DND-41 (cell line): ENCODE results near the gene NLRP7.

Source experiments
- ATAC-seq: fragments of 200-7000 bp; cut with Tn5 transposase; 3 replicates; pipeline ENCODE4 v1.9.1; 2021; ENCODE audit warnings: low read depth; ENCODE audit not compliant: insufficient read depth
- DNase-seq: peaks from one replicate; pipeline ENCODE4 v3.0.0-alpha.2; 2020
- H2AFZ ChIP-seq: 2 replicates; pipeline ENCODE4 v1.6.0; 2012; ENCODE audit warnings: low read depth, low read length
- H3K27ac ChIP-seq: 2 replicates; pipeline ENCODE4 v1.5.1; 2012; ENCODE audit warnings: low read length, inconsistent platforms
- H3K27me3 ChIP-seq: fragments of 200-600 bp; sonication (generic); 2 replicates; pipeline ENCODE4 v1.6.0; 2012; ENCODE audit warnings: low read length, mild to moderate bottlenecking, inconsistent platforms; ENCODE audit not compliant: insufficient read depth, poor library complexity
- H3K36me3 ChIP-seq: 2 replicates; pipeline ENCODE4 v1.5.1; 2012; ENCODE audit warnings: low read length, inconsistent platforms; ENCODE audit not compliant: insufficient read depth
- H3K4me1 ChIP-seq: 2 replicates; pipeline ENCODE4 v1.5.1; 2012; ENCODE audit warnings: mild to moderate bottlenecking, low read length; ENCODE audit not compliant: insufficient read depth
- H3K4me2 ChIP-seq: 2 replicates; pipeline ENCODE4 v1.6.0; 2012; ENCODE audit warnings: mild to moderate bottlenecking, moderate library complexity, low read length, inconsistent platforms; ENCODE audit not compliant: insufficient read depth
- H3K4me3 ChIP-seq, 2 experiments: fragments of 200-600 bp in 1 of 2; shearing (Covaris generic) in 1 of 2; 2 replicates each; pipeline ENCODE4 v1.5.1; 2012 to 2016; ENCODE audit warnings: inconsistent platforms in 2 of 2, low read length in 2 of 2, mild to moderate bottlenecking in 2 of 2, low read depth in 1 of 2, moderate library complexity in 1 of 2
- H3K79me2 ChIP-seq: 2 replicates; pipeline ENCODE4 v1.6.0; 2012; ENCODE audit warnings: low read length, inconsistent platforms; ENCODE audit not compliant: insufficient read depth
- H3K9ac ChIP-seq: 2 replicates; pipeline ENCODE4 v1.6.0; 2012; ENCODE audit warnings: low read depth, mild to moderate bottlenecking, inconsistent platforms, low read length, moderate library complexity
- H3K9me3 ChIP-seq: 2 replicates; pipeline ENCODE4 v1.5.1; 2012; ENCODE audit warnings: low read length, moderate library complexity, mild to moderate bottlenecking, inconsistent platforms; ENCODE audit not compliant: insufficient read depth, severe bottlenecking
- H4K20me1 ChIP-seq: 2 replicates; pipeline ENCODE4 v1.6.0; 2012; ENCODE audit warnings: low read length; ENCODE audit not compliant: insufficient read depth
- CTCF ChIP-seq: IDR thresholded peaks from 2 replicates; pipeline ENCODE4 v1.5.1; 2012; ENCODE audit warnings: borderline replicate concordance, low read length, moderate library complexity, mild to moderate bottlenecking; ENCODE audit not compliant: poor library complexity, severe bottlenecking; ENCODE audit errors: extremely low read depth
- EZH2 ChIP-seq: IDR thresholded peaks from 3 replicates; pipeline ENCODE4 v1.6.1; 2012; ENCODE audit warnings: borderline replicate concordance, low read depth, mild to moderate bottlenecking, moderate library complexity, low read length, inconsistent platforms; ENCODE audit not compliant: severe bottlenecking

Gene NLRP7

GRCh38 chr19:54888239-54888638 lies 59.1 kb downstream of the NLRP7 start:
- ATAC-seq, result no peak
- TF ChIP-seq EZH2 (no peak), CTCF (no peak)

GRCh38 chr19:54883228-54883627 lies 64.1 kb downstream of the NLRP7 start:
- H3K9ac ChIP-seq, result no peak overlapping the region

More at GRCh38 chr19:54888239-54888638, 59.1 kb downstream of the NLRP7 start:
- Histone ChIP-seq H3K27ac (no peak overlapping the region), H3K27me3 (no peaks in the 10 kb centered on the region), H3K9ac (no peak overlapping the region), H3K4me3 (no peak overlapping the region), H3K36me3 (no peaks in the 10 kb centered on the region), H3K79me2 (no peaks in the 10 kb centered on the region), H2AFZ (no peak overlapping the region), H3K4me2 (no peak overlapping the region), H4K20me1 (no peaks in the 10 kb centered on the region), H3K9me3 (no peaks in the 10 kb centered on the region), H3K4me1 (no peaks in the 10 kb centered on the region)
- no peak for DNase-seq

GRCh38 chr19:54882758-54883157 lies 64.6 kb downstream of the NLRP7 start:
- no peak overlapping the region for H3K4me2 ChIP-seq
- no peaks in the 10 kb centered on the region for H3K79me2 ChIP-seq
- ATAC-seq, result peak; percentile 64
- DNase-seq, result peak; percentile 17
- no peaks in the 10 kb centered on the region for H3K9me3 ChIP-seq
- no peak overlapping the region for H3K27ac ChIP-seq
- no peaks in the 10 kb centered on the region for H4K20me1 ChIP-seq
- H3K9ac ChIP-seq, result no peak overlapping the region
- H3K27me3 ChIP-seq, result no peaks in the 10 kb centered on the region
- H3K36me3 ChIP-seq, result no peaks in the 10 kb centered on the region
- H3K4me3 ChIP-seq, result no peak overlapping the region
- H2AFZ ChIP-seq, result no peak overlapping the region
- no peaks in the 10 kb centered on the region for H3K4me1 ChIP-seq
- peak; percentile 18 for TF ChIP-seq CTCF
- no peak for TF ChIP-seq EZH2

More at GRCh38 chr19:54883228-54883627, 64.1 kb downstream of the NLRP7 start:
- no peaks in the 10 kb centered on the region for H3K36me3 ChIP-seq
- ATAC-seq, result no peak
- H3K4me3 ChIP-seq, result no peak overlapping the region
- no peaks in the 10 kb centered on the region for H3K4me1 ChIP-seq
- H3K9me3 ChIP-seq, result no peaks in the 10 kb centered on the region
- H3K79me2 ChIP-seq, result no peaks in the 10 kb centered on the region
- TF ChIP-seq EZH2 (no peak), CTCF (no peak)
- DNase-seq, result no peak
- H2AFZ ChIP-seq, result no peak overlapping the region
- no peak overlapping the region for H3K4me2 ChIP-seq
- H4K20me1 ChIP-seq, result no peaks in the 10 kb centered on the region
- H3K27me3 ChIP-seq, result no peaks in the 10 kb centered on the region
- H3K27ac ChIP-seq, result no peak overlapping the region

GRCh38 chr19:54881884-54882283 lies 65.4 kb downstream of the NLRP7 start:
- TF ChIP-seq CTCF (no peak), EZH2 (no peak)
- DNase-seq (no peak), ATAC-seq (no peak)
- H3K9me3 ChIP-seq, result no peaks in the 10 kb centered on the region
- no peaks in the 10 kb centered on the region for H3K4me1 ChIP-seq
- H3K27me3 ChIP-seq, result no peaks in the 10 kb centered on the region
- no peaks in the 10 kb centered on the region for H4K20me1 ChIP-seq
- no peak overlapping the region for H3K4me2 ChIP-seq
- no peak overlapping the region for H3K9ac ChIP-seq
- no peak overlapping the region for H2AFZ ChIP-seq
- no peak overlapping the region for H3K4me3 ChIP-seq
- H3K36me3 ChIP-seq, result no peaks in the 10 kb centered on the region
- H3K27ac ChIP-seq, result no peak overlapping the region
- no peaks in the 10 kb centered on the region for H3K79me2 ChIP-seq
